ENCODE results near the gene DUS2.
"Not testable (repeated sequence)": the region's sequence is repeated elsewhere in the genome, so short reads cannot be mapped to it uniquely, and the experiment has no call there.

The DUS2 gene

DNA sequence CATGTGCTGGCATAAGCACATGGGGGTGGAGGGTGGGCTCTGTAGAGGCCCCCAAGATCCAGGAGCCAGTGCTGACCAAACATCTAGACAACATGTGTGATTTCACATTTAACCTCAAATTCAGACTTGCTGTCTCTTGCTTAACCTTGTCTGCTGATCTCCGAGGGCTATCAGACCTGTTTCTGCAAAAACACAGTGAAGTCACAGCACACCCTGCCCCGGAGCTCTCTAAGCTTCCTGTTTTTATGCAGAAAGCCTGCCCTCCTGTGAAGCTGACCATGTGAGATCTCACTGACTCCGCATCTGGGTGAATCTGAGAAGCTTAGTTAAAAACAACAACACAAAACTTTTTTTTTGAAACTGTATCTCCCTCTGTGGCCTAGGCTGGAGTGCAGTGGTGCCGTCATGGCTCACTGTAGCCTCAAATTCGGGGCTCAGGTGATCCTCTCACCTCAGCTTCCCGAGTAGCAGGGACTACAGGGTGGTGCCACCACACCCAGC lies 17.2 kb upstream of the DUS2 start:
- CTCF ChIA-PET: interaction anchor here (1.7 to 3.3 kb wide), 2 partner anchors 13 to 34 kb away, joined by 7 to 21 read pairs; no protein-coding TSS in a partner anchor
- DNase-seq (ENCODE audit: low read depth, low spot score): no peak
- TF ChIP-seq, protein P1, sequence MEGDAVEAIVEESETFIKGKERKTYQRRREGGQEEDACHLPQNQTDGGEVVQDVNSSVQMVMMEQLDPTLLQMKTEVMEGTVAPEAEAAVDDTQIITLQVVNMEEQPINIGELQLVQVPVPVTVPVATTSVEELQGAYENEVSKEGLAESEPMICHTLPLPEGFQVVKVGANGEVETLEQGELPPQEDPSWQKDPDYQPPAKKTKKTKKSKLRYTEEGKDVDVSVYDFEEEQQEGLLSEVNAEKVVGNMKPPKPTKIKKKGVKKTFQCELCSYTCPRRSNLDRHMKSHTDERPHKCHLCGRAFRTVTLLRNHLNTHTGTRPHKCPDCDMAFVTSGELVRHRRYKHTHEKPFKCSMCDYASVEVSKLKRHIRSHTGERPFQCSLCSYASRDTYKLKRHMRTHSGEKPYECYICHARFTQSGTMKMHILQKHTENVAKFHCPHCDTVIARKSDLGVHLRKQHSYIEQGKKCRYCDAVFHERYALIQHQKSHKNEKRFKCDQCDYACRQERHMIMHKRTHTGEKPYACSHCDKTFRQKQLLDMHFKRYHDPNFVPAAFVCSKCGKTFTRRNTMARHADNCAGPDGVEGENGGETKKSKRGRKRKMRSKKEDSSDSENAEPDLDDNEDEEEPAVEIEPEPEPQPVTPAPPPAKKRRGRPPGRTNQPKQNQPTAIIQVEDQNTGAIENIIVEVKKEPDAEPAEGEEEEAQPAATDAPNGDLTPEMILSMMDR (IDR thresholded peaks at IDR 0.05; ENCODE audit: insufficient read depth, low read length, missing control alignments): no peak
- no peak overlapping the region for H3K4me3 ChIP-seq (ENCODE audit: low read depth, low read length)
- POLR2A ChIA-PET: no interaction called here

DNA sequence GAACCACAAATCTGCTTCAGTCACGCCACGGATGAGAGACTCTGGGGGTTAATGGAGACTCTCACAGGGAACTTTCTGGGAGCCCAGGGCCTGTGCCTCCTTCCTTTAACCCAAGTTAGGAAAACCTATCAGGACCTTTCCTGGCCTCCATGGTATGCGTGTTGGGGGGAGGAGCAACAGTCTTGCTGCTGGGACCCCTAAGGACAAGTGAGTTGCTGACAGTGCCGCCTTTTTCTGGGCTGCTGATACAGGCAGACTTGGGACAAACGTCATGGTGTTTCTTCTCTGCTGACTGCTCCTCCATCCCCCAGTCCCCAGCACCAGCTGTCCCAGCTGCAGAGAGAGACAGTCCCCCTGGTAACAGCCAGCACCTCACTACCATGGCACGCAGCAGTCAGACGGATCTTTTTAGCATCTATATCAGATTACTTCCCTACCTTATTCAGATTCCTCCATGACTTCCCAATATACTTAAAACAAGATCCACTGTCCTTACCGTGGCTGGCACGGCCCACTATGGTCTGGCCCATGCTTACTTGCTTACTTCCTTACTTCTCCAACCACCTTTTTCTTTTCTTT lies 13.8 kb upstream of the DUS2 start:
- no peak for DNase-seq (ENCODE audit: low read depth, low spot score)
- TF ChIP-seq, protein P1 (IDR thresholded peaks at IDR 0.05; ENCODE audit: insufficient read depth, low read length, missing control alignments): no peak
- ChIA-PET POLR2A (interaction anchor here (0.7 kb wide), 1 partner anchor 55 kb away, joined by 4 read pairs; no protein-coding TSS in a partner anchor), CTCF (interaction anchor here (1.5 to 1.6 kb wide), 2 partner anchors 17 to 31 kb away, joined by 5 to 7 read pairs; no protein-coding TSS in a partner anchor)
- H3K4me3 ChIP-seq (ENCODE audit: low read depth, low read length): no peak overlapping the region

DNA sequence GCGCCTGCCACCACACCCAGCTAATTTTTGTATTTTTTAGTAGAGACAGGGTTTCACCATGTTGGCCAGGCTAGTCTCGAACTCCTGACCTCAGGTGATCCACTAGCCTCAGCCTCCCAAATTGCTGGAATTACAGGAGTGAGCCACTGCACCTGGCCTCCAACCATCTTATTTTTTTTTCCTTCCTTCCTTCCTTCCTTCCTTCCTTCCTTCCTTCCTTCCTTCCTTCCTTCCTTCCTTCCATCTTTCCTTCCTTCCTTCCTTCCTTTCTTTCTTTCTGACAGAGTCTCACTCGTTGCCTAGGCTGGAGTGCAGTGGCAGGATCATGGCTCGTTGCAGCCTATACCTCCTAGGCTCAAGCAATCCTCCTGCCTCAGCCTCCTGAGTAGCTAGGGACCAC lies 13.2 kb upstream of the DUS2 start:
- POLR2A ChIA-PET: interaction anchor here (0.7 kb wide), 1 partner anchor 55 kb away, joined by 4 read pairs; no protein-coding TSS in a partner anchor
- H3K4me3 ChIP-seq (ENCODE audit: low read depth, low read length); CTCF ChIA-PET; DNase-seq (ENCODE audit: low read depth, low spot score): not testable (repeated sequence)

DNA sequence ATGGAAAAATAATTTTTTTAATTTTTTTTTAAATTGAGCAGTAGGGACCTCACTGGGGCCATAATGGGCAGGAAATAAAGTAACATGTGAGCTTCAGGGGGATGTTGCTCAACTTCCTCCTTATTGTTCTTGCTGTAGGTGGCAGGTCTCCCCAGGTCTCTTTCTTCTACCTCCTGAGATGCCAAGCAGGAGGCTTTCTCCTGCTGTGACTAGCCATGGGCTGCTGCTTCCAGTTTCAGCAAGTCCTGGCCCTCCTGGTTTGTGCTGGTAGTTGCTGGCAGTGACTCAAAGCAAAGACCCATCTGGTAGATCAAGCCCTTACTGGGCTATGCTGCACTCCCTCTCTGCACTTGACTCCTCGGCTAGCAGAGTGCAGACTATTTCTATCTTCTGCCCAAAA lies 9.6 kb upstream of the DUS2 start:
- DNase-seq (ENCODE audit: low read depth, low spot score): no peak
- H3K4me3 ChIP-seq (ENCODE audit: low read depth, low read length): no peak overlapping the region
- CTCF ChIA-PET: interaction anchor here (0.6 to 1.6 kb wide), 4 partner anchors 10 to 250 kb away, joined by 3 to 4 read pairs (median 3); partner anchors contain the start of genes DDX28 and DUS2
- POLR2A ChIA-PET: no interaction called here
- TF ChIP-seq, protein P1 (IDR thresholded peaks at IDR 0.05; ENCODE audit: insufficient read depth, low read length, missing control alignments): no peak

DNA sequence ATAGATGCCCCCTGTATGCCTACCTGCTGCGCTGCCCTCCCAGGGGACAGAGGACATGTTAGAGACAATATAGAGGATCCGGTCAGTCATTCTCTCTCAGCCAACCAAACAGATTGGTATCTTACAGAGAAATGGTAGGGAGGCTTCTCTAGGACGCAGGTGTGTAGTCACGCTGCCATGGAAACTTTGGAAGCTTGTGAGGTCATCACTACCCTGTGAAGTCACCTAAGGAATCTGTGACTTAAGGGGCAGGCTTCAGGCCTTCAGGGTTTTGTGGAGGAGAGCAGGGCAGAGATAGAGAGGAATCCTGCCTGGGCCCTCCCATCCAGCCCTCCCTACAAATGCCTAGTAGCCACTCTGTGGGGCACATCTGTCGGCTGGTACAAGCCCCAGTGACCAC lies 7.4 kb upstream of the DUS2 start, which contains the start of gene DPEP2NB:
Gene DPEP2NB (minus strand): TSS at position 231 of the 400 bp plus-strand sequence. CDS start 141 bp downstream, at position 90.
- no peak within 1 kb of the TSS for H3K4me3 ChIP-seq (ENCODE audit: low read depth, low read length)
- no peak for DNase-seq (ENCODE audit: low read depth, low spot score)
- POLR2A ChIA-PET: no interaction called here
- CTCF ChIA-PET: interaction anchor here (1.5 to 2.4 kb wide), 3 partner anchors 22 to 25 kb away, joined by 5 to 9 read pairs (median 7); no protein-coding TSS in a partner anchor
- TF ChIP-seq, protein P1 (IDR thresholded peaks at IDR 0.05; ENCODE audit: insufficient read depth, low read length, missing control alignments): no peak

DNA sequence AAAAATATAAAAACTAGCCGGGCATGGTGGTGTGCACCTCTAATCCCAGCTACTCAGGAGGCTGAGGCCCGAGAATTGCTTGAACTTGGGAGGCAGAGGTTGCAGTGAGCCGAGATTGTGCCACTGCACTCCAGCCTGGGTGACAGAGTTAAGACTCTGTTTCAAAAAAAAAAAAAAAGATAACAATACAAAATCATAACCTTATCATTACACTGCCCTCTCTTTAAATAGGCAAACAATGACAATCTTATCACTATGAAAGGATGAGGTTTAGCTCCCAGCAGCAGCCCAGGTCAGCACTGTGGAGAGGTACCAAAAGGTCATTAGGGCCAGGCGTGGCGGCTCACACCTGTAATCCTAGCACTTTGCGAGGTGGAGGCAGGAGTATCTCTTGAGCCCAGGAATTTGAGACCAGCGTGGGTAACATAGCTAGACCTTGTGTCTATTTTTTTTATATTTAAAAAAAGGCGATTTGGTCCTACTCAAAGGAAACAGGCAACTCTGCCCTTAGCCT lies 3.9 kb upstream of the DUS2 start:
- CTCF ChIA-PET: interaction anchor here (1.1 to 2.0 kb wide), 3 partner anchors 22 to 498 kb away, joined by 3 to 6 read pairs (median 4); no protein-coding TSS in a partner anchor
- no peak for DNase-seq (ENCODE audit: low read depth, low spot score)
- POLR2A ChIA-PET: no interaction called here
- TF ChIP-seq, protein P1 (IDR thresholded peaks at IDR 0.05; ENCODE audit: insufficient read depth, low read length, missing control alignments): no peak
- no peak overlapping the region for H3K4me3 ChIP-seq (ENCODE audit: low read depth, low read length)
